Breast epithelium (tissue), 4 donors: Measurements from ENCODE around the gene OR2L8. TPM values are rescaled to one million over a fixed set of nuclear protein-coding genes. Genes with fewer than 3 reads are reported as not detected.

Source experiments
- DNase-seq, 2 donors: peaks; one replicate each; pipeline ENCODE4 v3.0.0-alpha.2; 2019; ENCODE audit warnings: low spot score in 2 of 2
- H3K27ac ChIP-seq, 2 donors: fragments of 200-600 bp; sonication (generic) in 1 of 2; one replicate each; pipeline ENCODE4 v1.5.1; 2016 to 2019; ENCODE audit warnings: mild to moderate bottlenecking in 1 of 2
- H3K27me3 ChIP-seq, 2 donors: fragments of 200-600 bp; sonication (generic) in 1 of 2; one replicate each; pipeline versions ENCODE4 v1.5.1 to v1.6.0; 2017 to 2019; ENCODE audit warnings: control low read depth in 1 of 2, mild to moderate bottlenecking in 1 of 2
- H3K36me3 ChIP-seq: fragments of 200-600 bp; one replicate; pipeline ENCODE4 v1.5.1; 2019
- H3K4me1 ChIP-seq, 2 donors: fragments of 200-600 bp; sonication (generic); one replicate each; pipeline ENCODE4 v1.5.1; 2016 to 2019; ENCODE audit warnings: control low read depth in 1 of 2
- H3K4me3 ChIP-seq, 3 donors: fragments of 200-600 bp; sonication (generic); 1 replicate in 2 of 3; 2 replicates in 1 of 3; pipeline ENCODE4 v1.5.1; 2016 to 2019; ENCODE audit warnings: mild to moderate bottlenecking in 3 of 3, moderate library complexity in 2 of 3
- H3K9me3 ChIP-seq, 2 donors: fragments of 200-600 bp; sonication (generic) in 1 of 2; one replicate each; pipeline ENCODE4 v1.5.1; 2016 to 2019; ENCODE audit warnings: control low read depth in 1 of 2
- POLR2A ChIP-seq: fragments of 450-650 bp; IDR thresholded peaks from one replicate; pipeline ENCODE4 v1.6.1; 2016; ENCODE audit warnings: antibody characterized with exemption, mild to moderate bottlenecking, moderate library complexity
- POLR2AphosphoS5 ChIP-seq, 3 donors: sonication (generic); formaldehyde crosslinking; IDR thresholded peaks; one replicate each; pipeline ENCODE4 v1.6.1; 2017; ENCODE audit warnings: antibody characterized with exemption in 3 of 3
- intact Hi-C: fragments of 100-400 bp; cut with DNase I; formaldehyde crosslinking; loops from one replicate; pipeline ENCODE4 v1.15.1; 2023; ENCODE audit warnings: low total_unique reads
- total RNA-seq, 3 donors: library from RNA; depleted of rRNA; stranded (reverse); fragments of >200 nt; gene quantifications; one replicate each; pipeline ENCODE4 v1.1.0, GENCODE V29; 2016
- TF ChIP-seq, protein P1 (sequence below), 3 donors: fragments of 450-650 bp; IDR thresholded peaks; one replicate each; pipeline ENCODE4 v1.5.1; 2016 to 2017; ENCODE audit warnings: antibody characterized with exemption in 3 of 3, mild to moderate bottlenecking in 3 of 3, moderate library complexity in 3 of 3

Gene OR2L8, protein sequence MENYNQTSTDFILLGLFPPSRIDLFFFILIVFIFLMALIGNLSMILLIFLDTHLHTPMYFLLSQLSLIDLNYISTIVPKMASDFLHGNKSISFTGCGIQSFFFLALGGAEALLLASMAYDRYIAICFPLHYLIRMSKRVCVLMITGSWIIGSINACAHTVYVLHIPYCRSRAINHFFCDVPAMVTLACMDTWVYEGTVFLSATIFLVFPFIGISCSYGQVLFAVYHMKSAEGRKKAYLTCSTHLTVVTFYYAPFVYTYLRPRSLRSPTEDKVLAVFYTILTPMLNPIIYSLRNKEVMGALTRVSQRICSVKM
- 1 to 10 TPM in 1 of 3 donors, under 1 TPM in 1, not detected in 1; 0.73 to 1.3 TPM for total RNA-seq

DNA sequence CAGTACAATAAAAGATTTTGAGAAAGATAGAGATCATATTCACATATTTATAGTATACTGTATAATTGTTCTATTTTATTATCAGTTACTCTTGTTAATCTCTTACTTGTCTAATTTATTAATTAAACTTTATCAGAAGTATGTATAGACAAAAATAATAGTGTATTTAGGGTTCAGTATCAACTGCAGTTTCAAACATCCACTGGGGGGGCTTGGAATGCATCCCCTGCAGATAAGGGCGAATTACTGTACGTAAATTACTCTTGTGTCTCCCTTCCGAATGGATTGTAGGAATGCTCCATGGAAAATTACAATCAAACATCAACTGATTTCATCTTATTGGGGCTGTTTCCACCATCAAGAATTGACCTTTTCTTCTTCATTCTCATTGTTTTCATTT lies at the start of gene OR2L8:
OR2L8 (plus strand) TSS at position 301 of the 400 bp plus-strand sequence; CDS start at position 301, 0 bp downstream.
- no peak for DNase-seq
- TF ChIP-seq, protein P1, sequence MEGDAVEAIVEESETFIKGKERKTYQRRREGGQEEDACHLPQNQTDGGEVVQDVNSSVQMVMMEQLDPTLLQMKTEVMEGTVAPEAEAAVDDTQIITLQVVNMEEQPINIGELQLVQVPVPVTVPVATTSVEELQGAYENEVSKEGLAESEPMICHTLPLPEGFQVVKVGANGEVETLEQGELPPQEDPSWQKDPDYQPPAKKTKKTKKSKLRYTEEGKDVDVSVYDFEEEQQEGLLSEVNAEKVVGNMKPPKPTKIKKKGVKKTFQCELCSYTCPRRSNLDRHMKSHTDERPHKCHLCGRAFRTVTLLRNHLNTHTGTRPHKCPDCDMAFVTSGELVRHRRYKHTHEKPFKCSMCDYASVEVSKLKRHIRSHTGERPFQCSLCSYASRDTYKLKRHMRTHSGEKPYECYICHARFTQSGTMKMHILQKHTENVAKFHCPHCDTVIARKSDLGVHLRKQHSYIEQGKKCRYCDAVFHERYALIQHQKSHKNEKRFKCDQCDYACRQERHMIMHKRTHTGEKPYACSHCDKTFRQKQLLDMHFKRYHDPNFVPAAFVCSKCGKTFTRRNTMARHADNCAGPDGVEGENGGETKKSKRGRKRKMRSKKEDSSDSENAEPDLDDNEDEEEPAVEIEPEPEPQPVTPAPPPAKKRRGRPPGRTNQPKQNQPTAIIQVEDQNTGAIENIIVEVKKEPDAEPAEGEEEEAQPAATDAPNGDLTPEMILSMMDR (IDR thresholded peaks at IDR 0.05) = no peak
- TF ChIP-seq POLR2A (no peak), POLR2AphosphoS5 (IDR thresholded peaks at IDR 0.05) (no peak)
- H3K4me3 ChIP-seq = no peak within 1 kb of the TSS
- H3K27ac ChIP-seq = no peak within 1 kb of the TSS
- H3K27me3 ChIP-seq = no peaks in the 10 kb centered on the region
- H3K9me3 ChIP-seq = peaks cover 4 to 5% of the 10 kb centered on the region in 2 donors
- intact Hi-C loops = no loop called here
- no peaks in the 10 kb centered on the region for H3K36me3 ChIP-seq
- no peaks in the 10 kb centered on the region for H3K4me1 ChIP-seq

DNA sequence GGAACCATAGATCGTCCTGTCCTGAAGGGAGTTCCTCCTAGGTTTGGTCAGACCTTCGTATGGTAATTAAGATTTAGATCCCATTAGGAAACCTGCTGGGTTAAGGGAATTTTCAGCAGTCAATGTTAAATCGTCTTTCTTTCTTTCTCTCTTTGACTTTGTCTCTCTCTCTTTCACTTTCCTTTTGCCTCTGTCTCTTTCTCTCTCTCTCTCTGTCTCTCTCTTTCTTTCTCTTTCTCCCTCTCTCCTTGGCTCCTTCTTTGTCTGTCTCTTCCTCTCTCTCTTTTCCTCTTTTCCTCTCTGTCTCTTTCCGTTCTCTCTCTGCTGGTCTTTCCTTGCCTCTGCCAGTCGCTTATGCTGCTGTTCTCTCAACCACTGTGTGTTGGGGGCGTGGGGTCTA lies 44.5 kb upstream of the OR2L8 start:
- Histone ChIP-seq H3K4me3 (no peak overlapping the region), H3K9me3 (no peaks in the 10 kb centered on the region), H3K4me1 (no peaks in the 10 kb centered on the region), H3K27me3 (no peaks in the 10 kb centered on the region), H3K27ac (no peak overlapping the region), H3K36me3 (no peaks in the 10 kb centered on the region)
- intact Hi-C loops = no loop called here
- TF ChIP-seq POLR2A (no peak), POLR2AphosphoS5 (IDR thresholded peaks at IDR 0.05) (no peak)
- TF ChIP-seq, protein P1 (IDR thresholded peaks at IDR 0.05) = no peak
- DNase-seq = no peak

DNA sequence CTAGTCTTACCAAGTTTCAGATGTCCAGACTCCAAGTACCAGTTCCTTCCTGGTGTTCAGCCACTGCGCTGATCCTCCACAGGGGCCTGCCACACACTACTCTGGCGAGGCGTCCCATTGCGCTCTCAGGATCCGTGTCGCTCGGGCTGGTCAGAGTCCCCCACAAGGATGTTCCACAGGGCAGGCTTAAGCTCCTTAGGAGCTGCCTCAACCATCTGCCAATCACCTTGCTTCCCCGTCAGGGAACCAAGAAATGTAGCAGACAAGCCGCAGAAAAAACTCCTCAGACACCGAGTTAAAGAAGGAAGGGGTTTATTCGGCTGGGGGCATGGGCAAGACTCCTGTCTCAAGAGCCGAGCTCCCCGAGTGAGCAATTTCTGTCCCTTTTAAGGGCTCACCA lies 43.5 kb upstream of the OR2L8 start:
- DNase-seq = no peak
- TF ChIP-seq, protein P1 (IDR thresholded peaks at IDR 0.05) = no peak
- TF ChIP-seq POLR2AphosphoS5 (IDR thresholded peaks at IDR 0.05) (no peak), POLR2A (no peak)
- no peak overlapping the region for H3K27ac ChIP-seq

DNA sequence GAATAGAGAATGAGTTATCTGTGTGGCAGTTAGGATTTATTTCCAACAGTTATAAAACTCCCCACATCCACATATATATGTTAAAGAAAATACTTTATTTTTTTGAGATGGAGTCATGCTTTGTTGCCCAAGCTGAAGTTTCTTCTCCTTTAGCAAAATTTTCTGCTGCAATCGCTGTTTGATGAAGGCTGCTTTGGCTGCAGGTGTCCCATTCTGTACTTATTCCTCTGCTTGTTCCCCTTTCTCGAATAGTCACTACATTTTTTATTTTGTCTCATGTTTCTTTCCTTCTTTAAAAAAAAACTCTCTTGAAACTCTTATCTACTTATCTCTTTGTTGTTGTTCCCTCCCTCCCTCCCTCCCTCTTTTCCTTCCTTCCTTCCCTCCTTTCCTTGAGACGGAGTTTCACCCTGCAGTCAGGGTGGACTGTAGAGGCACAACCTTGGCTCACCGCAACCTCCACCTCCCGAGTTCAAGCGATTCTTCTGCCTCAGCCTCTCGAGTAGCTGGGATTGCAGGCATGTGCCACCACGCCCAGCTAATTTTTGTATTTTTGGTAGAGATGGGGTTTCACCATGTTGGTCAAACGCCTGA lies 42.7 kb upstream of the OR2L8 start:
- no peak for DNase-seq
- Histone ChIP-seq H3K4me3 (peak overlapping the region; percentile 22 to 60 (median 33)), H3K36me3 (no peaks in the 10 kb centered on the region), H3K9me3 (no peaks in the 10 kb centered on the region), H3K4me1 (no peaks in the 10 kb centered on the region), H3K27me3 (no peaks in the 10 kb centered on the region), H3K27ac (no peak overlapping the region)
- TF ChIP-seq, protein P1 (IDR thresholded peaks at IDR 0.05) = no peak
- TF ChIP-seq POLR2AphosphoS5 (IDR thresholded peaks at IDR 0.05) (no peak), POLR2A (no peak)
- intact Hi-C loops = no loop called here

More for the DNA sequence above, 43.5 kb upstream of the OR2L8 start:
- Histone ChIP-seq H3K4me3 (no peak overlapping the region), H3K9me3 (no peaks in the 10 kb centered on the region), H3K36me3 (no peaks in the 10 kb centered on the region), H3K27me3 (no peaks in the 10 kb centered on the region), H3K4me1 (no peaks in the 10 kb centered on the region)
- intact Hi-C loops = no loop called here

DNA sequence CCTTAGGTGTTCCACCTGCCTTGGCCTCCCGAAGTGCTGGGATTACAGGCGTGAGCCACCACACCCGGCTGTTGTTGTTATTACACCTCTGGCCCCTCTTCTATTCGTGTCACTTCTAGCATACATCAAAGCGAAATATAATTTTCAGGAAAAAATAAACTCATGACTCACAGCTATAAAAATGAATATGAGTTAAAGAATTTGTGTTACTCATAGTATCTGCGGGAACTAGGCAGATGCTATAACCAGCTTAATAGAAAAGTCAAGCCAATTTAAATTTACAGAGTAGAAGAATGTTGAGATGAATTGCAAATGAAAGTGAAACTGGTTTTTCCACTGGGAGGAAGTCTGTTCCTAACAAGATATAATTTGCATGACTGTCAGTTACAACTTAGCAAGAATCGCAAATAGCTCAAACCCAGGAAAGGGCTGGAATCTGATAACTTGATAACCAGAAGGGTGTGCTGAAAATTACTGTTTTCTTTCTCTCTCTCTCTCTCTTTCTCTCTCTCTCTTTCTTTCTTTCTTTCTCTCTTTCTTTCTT lies 42.1 kb upstream of the OR2L8 start:
- H3K4me3 ChIP-seq = peak overlapping the region; percentile 22 to 60 (median 33)
- TF ChIP-seq POLR2AphosphoS5 (IDR thresholded peaks at IDR 0.05) = no peak
- TF ChIP-seq, protein P1 (IDR thresholded peaks at IDR 0.05) = no peak
- no peak for TF ChIP-seq POLR2A
- no peaks in the 10 kb centered on the region for H3K36me3 ChIP-seq
- no peaks in the 10 kb centered on the region for H3K4me1 ChIP-seq
- no peak overlapping the region for H3K27ac ChIP-seq
- H3K27me3 ChIP-seq = no peaks in the 10 kb centered on the region
- intact Hi-C loops = no loop called here
- no peaks in the 10 kb centered on the region for H3K9me3 ChIP-seq
- no peak for DNase-seq
